GM23338 (cell line): Measurements from ENCODE around the gene LAD1. TPM values are rescaled to one million over a fixed set of nuclear protein-coding genes. Genes with fewer than 3 reads are reported as not detected.

Experiments
- ATAC-seq: fragments of 200-7000 bp; cut with Tn5 transposase; 3 replicates; pipeline ENCODE4 v1.9.1; 2020
- DNase-seq: peaks from one replicate; pipeline ENCODE4 v3.0.0-alpha.2; 2015; ENCODE audit warnings: low spot score
- H2AFZ ChIP-seq: fragments of 200-600 bp; sonication (generic); 2 replicates; pipeline ENCODE4 v1.8.0; 2016; ENCODE audit warnings: antibody characterized with exemption, mild to moderate bottlenecking, moderate library complexity
- H3F3A ChIP-seq: fragments of 200-600 bp; sonication (generic); replicated peaks from 2 replicates; pipeline ENCODE4 v1.8.0; 2017; ENCODE audit warnings: antibody characterized with exemption, mixed run types, low read depth
- H3K27ac ChIP-seq: fragments of 200-600 bp; sonication (generic); 2 replicates; pipeline ENCODE4 v1.6.1; 2016; ENCODE audit warnings: low read depth
- H3K27me3 ChIP-seq: fragments of 200-600 bp; sonication (generic); 2 replicates; pipeline ENCODE4 v1.8.0; 2016; ENCODE audit warnings: mild to moderate bottlenecking, mixed run types, moderate library complexity; ENCODE audit not compliant: insufficient read depth
- H3K36me3 ChIP-seq: fragments of 200-600 bp; sonication (generic); 2 replicates; pipeline ENCODE4 v1.8.0; 2016; ENCODE audit warnings: mild to moderate bottlenecking; ENCODE audit not compliant: insufficient read depth
- H3K4me1 ChIP-seq: fragments of 200-600 bp; sonication (generic); 2 replicates; pipeline ENCODE4 v1.8.0; 2016; ENCODE audit warnings: mild to moderate bottlenecking, moderate library complexity; ENCODE audit not compliant: insufficient read depth
- H3K4me2 ChIP-seq: fragments of 200-600 bp; sonication (generic); 2 replicates; pipeline ENCODE4 v1.7.1; 2017; ENCODE audit warnings: mixed run types
- H3K4me3 ChIP-seq: fragments of 200-600 bp; sonication (generic); 2 replicates; pipeline ENCODE4 v1.6.1; 2016; ENCODE audit warnings: mixed run types
- H3K79me2 ChIP-seq: fragments of 200-600 bp; sonication (generic); replicated peaks from 2 replicates; pipeline ENCODE4 v1.8.0; 2017; ENCODE audit warnings: mild to moderate bottlenecking; ENCODE audit not compliant: insufficient read depth
- H3K9me2 ChIP-seq: fragments of 200-600 bp; sonication (generic); 2 replicates; pipeline ENCODE4 v1.8.0; 2017; ENCODE audit not compliant: insufficient read depth
- H4K20me1 ChIP-seq: fragments of 200-600 bp; sonication (generic); replicated peaks from 2 replicates; pipeline ENCODE4 v1.8.0; 2017; ENCODE audit warnings: mild to moderate bottlenecking; ENCODE audit not compliant: insufficient read depth
- H3K27ac Mint-ChIP-seq: 2 replicates; pipeline ENCODE4 v1.8.0; 2020; ENCODE audit warnings: inconsistent platforms, mild to moderate bottlenecking, moderate library complexity, mixed read lengths
- H3K27me3 Mint-ChIP-seq: 3 replicates; pipeline ENCODE4 v1.8.0; 2022; ENCODE audit warnings: low read depth, mild to moderate bottlenecking, moderate library complexity, mixed read lengths, inconsistent platforms; ENCODE audit not compliant: insufficient read depth, poor library complexity
- H3K36me3 Mint-ChIP-seq: 3 replicates; pipeline ENCODE4 v1.8.0; 2021; ENCODE audit warnings: low read depth, mild to moderate bottlenecking, inconsistent platforms, moderate library complexity, mixed read lengths
- H3K4me1 Mint-ChIP-seq: 3 replicates; pipeline ENCODE4 v1.8.0; 2020; ENCODE audit warnings: mild to moderate bottlenecking, inconsistent platforms, mixed read lengths
- H3K4me3 Mint-ChIP-seq: 3 replicates; pipeline ENCODE4 v1.8.0; 2021; ENCODE audit warnings: moderate library complexity, mild to moderate bottlenecking, inconsistent platforms, mixed read lengths
- H3K9me3 Mint-ChIP-seq: 3 replicates; pipeline ENCODE4 v1.8.0; 2020; ENCODE audit warnings: moderate library complexity, mild to moderate bottlenecking, inconsistent platforms, mixed read lengths
- CREB1 ChIP-seq: fragments of 250-450 bp; sonication (Bioruptor Pico); IDR thresholded peaks from 2 replicates; pipeline ENCODE4 v1.5.0; 2020; ENCODE audit warnings: low read depth, mild to moderate bottlenecking, moderate library complexity
- CTCF ChIP-seq, 2 experiments: fragments of 200-600 bp in 1 of 2; sonication (generic) in 1 of 2; conservative IDR thresholded peaks; 2 replicates each; pipeline versions ENCODE4 v1.5.1 to v1.6.1; 2016 to 2017; ENCODE audit warnings: antibody characterized with exemption in 2 of 2, low read depth in 2 of 2, mild to moderate bottlenecking in 2 of 2, moderate library complexity in 1 of 2
- ETS1 ChIP-seq: IDR thresholded peaks from 2 replicates; pipeline ENCODE4 v1.6.1; 2016; ENCODE audit warnings: antibody characterized with exemption
- EZH2 ChIP-seq: fragments of 200-600 bp; sonication (generic); IDR thresholded peaks from one replicate; pipeline ENCODE4 v1.8.0; 2017; ENCODE audit warnings: antibody characterized with exemption, mild to moderate bottlenecking, low read depth; ENCODE audit not compliant: unreplicated experiment
- EZH2phosphoT487 ChIP-seq: fragments of 200-600 bp; sonication (generic); IDR thresholded peaks from one replicate; pipeline ENCODE4 v1.8.1; 2018; ENCODE audit warnings: antibody characterized with exemption; ENCODE audit not compliant: unreplicated experiment
- JUNB ChIP-seq: IDR thresholded peaks from one replicate; pipeline ENCODE4 v1.6.1; 2016; ENCODE audit warnings: antibody characterized with exemption; ENCODE audit not compliant: unreplicated experiment
- NANOG ChIP-seq: IDR thresholded peaks from 2 replicates; pipeline ENCODE4 v1.6.1; 2016; ENCODE audit warnings: antibody characterized with exemption, borderline replicate concordance
- REST ChIP-seq: IDR thresholded peaks from one replicate; pipeline ENCODE4 v1.6.1; 2018; ENCODE audit warnings: antibody characterized with exemption; ENCODE audit not compliant: unreplicated experiment
- STAT1 ChIP-seq: IDR thresholded peaks from one replicate; pipeline ENCODE4 v1.6.1; 2016; ENCODE audit warnings: antibody characterized with exemption; ENCODE audit not compliant: unreplicated experiment
- ZNF114 ChIP-seq: fragments of 250-450 bp; sonication (Bioruptor Pico); IDR thresholded peaks from 2 replicates; pipeline ENCODE4 v1.5.0; 2020; ENCODE audit warnings: mild to moderate bottlenecking, moderate library complexity
- ZNF331 ChIP-seq: fragments of 250-450 bp; sonication (Bioruptor Pico); IDR thresholded peaks from 2 replicates; pipeline ENCODE4 v1.5.0; 2020; ENCODE audit warnings: low read depth, mild to moderate bottlenecking, moderate library complexity
- polyA plus RNA-seq: library from polyadenylated mRNA; unstranded; fragments of >200 nt; fragmentation: Nextera tagmentation; extraction: Ambion mirVana; gene quantifications from 2 replicates; pipeline ENCODE4 v1.2.1, GENCODE V29; 2016
- total RNA-seq: library from RNA; depleted of rRNA; stranded (reverse); fragments of >200 nt; shearing (Covaris generic); gene quantifications from 2 replicates; pipeline ENCODE4 v1.2.3, GENCODE V29; 2014

Gene LAD1
- total and polyA plus RNA-seq, 2 experiments from 2014 or later, result 17.6 to 18.9 TPM

DNA sequence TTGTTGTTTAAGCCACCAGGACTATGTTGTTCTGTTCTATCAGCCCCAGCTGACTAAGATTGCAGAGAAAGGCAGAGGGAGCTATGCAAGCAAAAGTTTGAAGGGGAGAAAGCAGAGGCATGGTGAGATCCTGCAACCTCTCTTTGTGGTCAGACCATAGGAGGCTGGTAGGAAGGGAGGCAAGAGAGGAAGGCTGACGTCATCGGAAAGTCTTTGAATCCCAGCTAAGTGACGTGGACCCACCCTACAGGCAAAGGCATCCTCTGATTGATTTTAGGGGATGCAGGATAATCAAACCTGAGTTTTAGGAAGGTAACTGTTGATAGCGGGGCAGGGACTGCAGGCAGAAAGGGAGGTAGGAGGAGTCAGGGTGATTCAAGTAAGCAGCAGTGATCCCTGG lies 45.7 kb upstream of the LAD1 start:
- Histone ChIP-seq H3K27ac (no peak overlapping the region), H3K36me3 (no peaks in the 10 kb centered on the region), H3K4me1 (peaks cover 19% of the 10 kb centered on the region), H3K4me2 (no peak overlapping the region), H3K79me2 (no peaks in the 10 kb centered on the region), H2AFZ (peak overlapping the region; percentile 74), H3K4me3 (no peak overlapping the region), H3K9me2 (no peaks in the 10 kb centered on the region), H3K27me3 (no peaks in the 10 kb centered on the region), H3F3A (peaks cover 7% of the 10 kb centered on the region; the same call in 1 of the 2 replicates), H4K20me1 (no peaks in the 10 kb centered on the region)
- H3K36me3 Mint-ChIP-seq, result no peaks in the 10 kb centered on the region
- H3K9me3 Mint-ChIP-seq, result no peaks in the 10 kb centered on the region
- ATAC-seq (no peak), DNase-seq (no peak)
- H3K4me1 Mint-ChIP-seq, result peaks cover 29% of the 10 kb centered on the region
- no peak overlapping the region for H3K4me3 Mint-ChIP-seq
- H3K27me3 Mint-ChIP-seq, result peaks cover 5% of the 10 kb centered on the region
- H3K27ac Mint-ChIP-seq, result no peak overlapping the region
- TF ChIP-seq CREB1, result no peak
- TF ChIP-seq ETS1, result no peak
- TF ChIP-seq REST, result no peak
- TF ChIP-seq ZNF331 (CRISPR knock-in tag), result no peak
- TF ChIP-seq CTCF (conservative IDR thresholded peaks at IDR 0.05; ENCODE audit: low read depth in 2 of 2), result no peak
- TF ChIP-seq JUNB, result no peak
- TF ChIP-seq ZNF114, result no peak
- TF ChIP-seq EZH2, result no peak

- no peaks in the 10 kb centered on the region for H3K9me3 Mint-ChIP-seq
- Histone ChIP-seq H3K36me3 (no peaks in the 10 kb centered on the region), H3K4me3 (no peak overlapping the region), H3K4me2 (no peak overlapping the region), H3K27me3 (no peaks in the 10 kb centered on the region), H4K20me1 (no peaks in the 10 kb centered on the region), H2AFZ (no peak overlapping the region; the same call in 1 of the 2 replicates), H3K4me1 (peaks cover 12% of the 10 kb centered on the region), H3K9me2 (no peaks in the 10 kb centered on the region), H3K79me2 (no peaks in the 10 kb centered on the region), H3K27ac (no peak overlapping the region), H3F3A (peaks cover 3% of the 10 kb centered on the region; the same call in 1 of the 2 replicates)
- ATAC-seq (no peak), DNase-seq (no peak)
- peaks cover 9% of the 10 kb centered on the region for H3K27me3 Mint-ChIP-seq
- H3K4me1 Mint-ChIP-seq, result peaks cover 25% of the 10 kb centered on the region
- no peak overlapping the region for H3K4me3 Mint-ChIP-seq
- no peaks in the 10 kb centered on the region for H3K36me3 Mint-ChIP-seq
- H3K27ac Mint-ChIP-seq, result no peak overlapping the region
- TF ChIP-seq NANOG, result no peak
- TF ChIP-seq STAT1, result no peak
- no peak for TF ChIP-seq EZH2phosphoT487
- TF ChIP-seq ZNF331 (CRISPR knock-in tag), result no peak
- no peak for TF ChIP-seq REST
- TF ChIP-seq JUNB, result no peak
Observed at GRCh38 chr1:201443747-201444146, 44.6 kb upstream of the LAD1 start.
